NOMO-1 treated with dmso at 0.1 percent for 144 hours (cell line): ENCODE measurements around the gene SLC26A11.
A peak's percentile ranks its signal among the peaks of the same experiment; 100 is the strongest.

ENCODE experiments used
- DNase-seq: peaks from one replicate; lab custom pipeline; 2025; ENCODE audit not compliant: unreplicated experiment; lab: John Stamatoyannopoulos, UW

Gene SLC26A11

GRCh38 chr17:80217703-80218362 is 2.4 kb upstream of the SLC26A11 start:
- DNase-seq: no peak

- DNase-seq: no peak
Measured at GRCh38 chr17:80218391-80218790, 1.8 kb upstream of the SLC26A11 start.

- peak; percentile 89 for DNase-seq
Measured at GRCh38 chr17:80219013-80219762, 1.0 kb upstream of the SLC26A11 start.

GRCh38 chr17:80219763-80220053 is 519 bp upstream of the SLC26A11 start:
- DNase-seq: no peak

- DNase-seq: no peak
Measured at GRCh38 chr17:80220736-80221215, 549 bp downstream of the SLC26A11 start.

- no peak for DNase-seq
Measured at GRCh38 chr17:80221351-80222105, 1.3 kb downstream of the SLC26A11 start.

GRCh38 chr17:80222376-80223141 is 2.3 kb downstream of the SLC26A11 start:
- DNase-seq: no peak

GRCh38 chr17:80223142-80223815 is 3.1 kb downstream of the SLC26A11 start:
- no peak for DNase-seq

GRCh38 chr17:80223838-80224497 is 3.7 kb downstream of the SLC26A11 start:
- DNase-seq: no peak

- DNase-seq: no peak
Measured at GRCh38 chr17:80224683-80225082, 4.5 kb downstream of the SLC26A11 start.

- DNase-seq: no peak
Measured at GRCh38 chr17:80225230-80225629, 5.0 kb downstream of the SLC26A11 start.

- no peak for DNase-seq
Measured at GRCh38 chr17:80227156-80227555, 6.9 kb downstream of the SLC26A11 start.

GRCh38 chr17:80227666-80228065 is 7.4 kb downstream of the SLC26A11 start:
- DNase-seq: no peak

- no peak for DNase-seq
Measured at GRCh38 chr17:80228477-80228876, 8.2 kb downstream of the SLC26A11 start.

- no peak for DNase-seq
Measured at GRCh38 chr17:80229011-80229410, 8.8 kb downstream of the SLC26A11 start.

GRCh38 chr17:80232438-80232837 is 12.2 kb downstream of the SLC26A11 start:
- no peak for DNase-seq

GRCh38 chr17:80233202-80233601 is 13.0 kb downstream of the SLC26A11 start:
- no peak for DNase-seq

- no peak for DNase-seq
Measured at GRCh38 chr17:80236911-80237310, 16.7 kb downstream of the SLC26A11 start.

GRCh38 chr17:80237386-80237785 is 17.2 kb downstream of the SLC26A11 start:
- no peak for DNase-seq

- DNase-seq: no peak
Measured at GRCh38 chr17:80242505-80242904, 22.3 kb downstream of the SLC26A11 start.
